Medulla oblongata (tissue), 1 donor: ENCODE results near the gene CFAP20DC.
A peak's percentile ranks its signal among the peaks of the same experiment; 100 is the strongest.
"Not testable (repeated sequence)": the region's sequence is repeated elsewhere in the genome, so short reads cannot be mapped to it uniquely, and the experiment has no call there.

ENCODE experiments used
- DNase-seq: peaks from one replicate; pipeline ENCODE4 v3.0.0-alpha.2; 2015; ENCODE audit errors: extremely low spot score

Gene CFAP20DC

GRCh38 chr3:59023612-59024011 lies 26.2 kb downstream of the CFAP20DC start:
- DNase-seq, result no peak

- no peak for DNase-seq
These were observed 32.2 kb downstream of the CFAP20DC start for GRCh38 chr3:59017617-59017984.

GRCh38 chr3:59016930-59017616 lies 32.8 kb downstream of the CFAP20DC start:
- no peak for DNase-seq

- no peak for DNase-seq
These were observed 36.2 kb downstream of the CFAP20DC start for GRCh38 chr3:59013611-59014010.

- DNase-seq, result peak; percentile 18
These were observed 42.9 kb downstream of the CFAP20DC start for GRCh38 chr3:59006634-59007517.

- DNase-seq, result no peak
These were observed 48.1 kb downstream of the CFAP20DC start for GRCh38 chr3:59001675-59002074.

GRCh38 chr3:58999774-59000160 lies 50.1 kb downstream of the CFAP20DC start:
- DNase-seq, result no peak

- DNase-seq, result no peak
These were observed 50.6 kb downstream of the CFAP20DC start for GRCh38 chr3:58999134-58999773.

- DNase-seq, result no peak
These were observed 51.2 kb downstream of the CFAP20DC start for GRCh38 chr3:58998476-58999117.

GRCh38 chr3:58996730-58997129 lies 53.1 kb downstream of the CFAP20DC start:
- DNase-seq, result no peak

GRCh38 chr3:58994746-58995330 lies 55.0 kb downstream of the CFAP20DC start:
- DNase-seq, result peak; percentile 63

- DNase-seq, result no peak
These were observed 56.3 kb downstream of the CFAP20DC start for GRCh38 chr3:58993547-58993946.

GRCh38 chr3:58991623-58992022 lies 58.2 kb downstream of the CFAP20DC start:
- DNase-seq, result no peak

GRCh38 chr3:58991026-58991425 lies 58.8 kb downstream of the CFAP20DC start:
- no peak for DNase-seq

- DNase-seq, result no peak
These were observed 59.9 kb downstream of the CFAP20DC start for GRCh38 chr3:58989955-58990354.

GRCh38 chr3:58989163-58989562 lies 60.7 kb downstream of the CFAP20DC start:
- DNase-seq, result no peak

- no peak for DNase-seq
These were observed 61.8 kb downstream of the CFAP20DC start for GRCh38 chr3:58988041-58988440.

GRCh38 chr3:58986654-58987053 lies 63.2 kb downstream of the CFAP20DC start:
- DNase-seq, result no peak

- no peak for DNase-seq
These were observed 70.0 kb downstream of the CFAP20DC start for GRCh38 chr3:58979840-58980239.

GRCh38 chr3:58973796-58974195 lies 76.0 kb downstream of the CFAP20DC start:
- no peak for DNase-seq

- not testable (repeated sequence) for DNase-seq
These were observed 82.0 kb downstream of the CFAP20DC start for GRCh38 chr3:58967866-58968265.

- no peak for DNase-seq
These were observed 84.0 kb downstream of the CFAP20DC start for GRCh38 chr3:58965865-58966264.
